Tibial artery (tissue), 4 donors: ENCODE data around the gene LSM14A.

Experiments
- DNase-seq, 2 donors: peaks; one replicate each; pipeline ENCODE4 v3.0.0-alpha.2; 2019
- H3K27ac ChIP-seq, 2 donors: fragments of 200-600 bp; sonication (generic) in 1 of 2; 1 replicate in 1 of 2; 2 replicates in 1 of 2; pipeline ENCODE4 v1.5.1; 2018 to 2019; ENCODE audit warnings: mild to moderate bottlenecking in 1 of 2
- H3K27me3 ChIP-seq, 2 donors: fragments of 200-600 bp; sonication (generic) in 1 of 2; one replicate each; pipeline versions ENCODE4 v1.5.1 to v1.6.0; 2016 to 2019
- H3K36me3 ChIP-seq, 3 donors: fragments of 200-600 bp; sonication (generic) in 2 of 3; one replicate each; pipeline ENCODE4 v1.5.1; 2016 to 2019; ENCODE audit warnings: mild to moderate bottlenecking in 2 of 3
- H3K4me1 ChIP-seq, 4 donors: fragments of 200-600 bp; sonication (generic) in 2 of 4; 1 replicate in 3 of 4; 2 replicates in 1 of 4; pipeline ENCODE4 v1.5.1; 2016 to 2019
- H3K4me3 ChIP-seq, 2 donors: fragments of 200-600 bp; sonication (generic) in 1 of 2; 1 replicate in 1 of 2; 2 replicates in 1 of 2; pipeline ENCODE4 v1.5.1; 2018 to 2019; ENCODE audit warnings: mild to moderate bottlenecking in 2 of 2
- H3K9me3 ChIP-seq, 3 donors: fragments of 200-600 bp; sonication (generic) in 1 of 3; one replicate each; pipeline ENCODE4 v1.5.1; 2016 to 2019
- intact Hi-C: fragments of 100-400 bp; cut with DNase I; formaldehyde crosslinking; loops from one replicate; pipeline ENCODE4 v1.15.0; 2023; ENCODE audit warnings: low total_unique reads
- TF ChIP-seq, protein P1 (sequence below), 2 experiments: fragments of 200-600 bp in 1 of 2; fragments of 450-650 bp in 1 of 2; IDR thresholded peaks; one replicate each; pipeline ENCODE4 v1.5.1; 2017 to 2019; ENCODE audit warnings: antibody characterized with exemption in 2 of 2, mild to moderate bottlenecking in 1 of 2, moderate library complexity in 1 of 2

LSM14A gene

GRCh38 chr19:34274827-34275625, 102.7 kb downstream of the LSM14A start:
- DNase-seq = no peak
- Histone ChIP-seq H3K4me3 (no peak overlapping the region), H3K9me3 (no peaks in the 10 kb centered on the region), H3K4me1 (peaks cover 0 to 74% (median 36%) of the 10 kb centered on the region in 4 donors), H3K27ac (peak overlapping the region; percentile 65 to 75), H3K36me3 (no peaks in the 10 kb centered on the region), H3K27me3 (no peaks in the 10 kb centered on the region)
- intact Hi-C loops = no loop called here
- TF ChIP-seq, protein P1, sequence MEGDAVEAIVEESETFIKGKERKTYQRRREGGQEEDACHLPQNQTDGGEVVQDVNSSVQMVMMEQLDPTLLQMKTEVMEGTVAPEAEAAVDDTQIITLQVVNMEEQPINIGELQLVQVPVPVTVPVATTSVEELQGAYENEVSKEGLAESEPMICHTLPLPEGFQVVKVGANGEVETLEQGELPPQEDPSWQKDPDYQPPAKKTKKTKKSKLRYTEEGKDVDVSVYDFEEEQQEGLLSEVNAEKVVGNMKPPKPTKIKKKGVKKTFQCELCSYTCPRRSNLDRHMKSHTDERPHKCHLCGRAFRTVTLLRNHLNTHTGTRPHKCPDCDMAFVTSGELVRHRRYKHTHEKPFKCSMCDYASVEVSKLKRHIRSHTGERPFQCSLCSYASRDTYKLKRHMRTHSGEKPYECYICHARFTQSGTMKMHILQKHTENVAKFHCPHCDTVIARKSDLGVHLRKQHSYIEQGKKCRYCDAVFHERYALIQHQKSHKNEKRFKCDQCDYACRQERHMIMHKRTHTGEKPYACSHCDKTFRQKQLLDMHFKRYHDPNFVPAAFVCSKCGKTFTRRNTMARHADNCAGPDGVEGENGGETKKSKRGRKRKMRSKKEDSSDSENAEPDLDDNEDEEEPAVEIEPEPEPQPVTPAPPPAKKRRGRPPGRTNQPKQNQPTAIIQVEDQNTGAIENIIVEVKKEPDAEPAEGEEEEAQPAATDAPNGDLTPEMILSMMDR (IDR thresholded peaks at IDR 0.05) = no peak

DNA sequence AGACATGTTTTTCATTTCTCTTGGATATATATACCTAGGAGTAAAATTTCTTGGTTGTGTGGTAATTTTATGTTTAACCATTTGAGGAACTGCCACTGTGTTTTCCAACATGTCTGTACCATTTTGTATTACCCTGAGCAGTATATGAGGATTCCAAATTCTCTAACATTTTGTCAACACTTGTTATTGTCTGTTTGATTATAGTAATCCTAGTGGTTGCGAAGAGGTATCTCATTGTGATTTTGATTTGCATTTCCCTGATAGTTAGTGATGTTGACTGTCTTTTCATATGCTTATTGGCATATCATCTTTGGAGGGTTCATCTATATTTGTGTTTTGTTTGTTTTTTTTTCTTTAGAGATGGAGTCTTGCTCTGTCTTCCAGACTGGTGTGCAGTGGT, 103.4 kb downstream of the LSM14A start:
- Histone ChIP-seq H3K9me3 (no peaks in the 10 kb centered on the region), H3K27me3 (no peaks in the 10 kb centered on the region), H3K4me1 (peaks cover 0 to 67% (median 29%) of the 10 kb centered on the region in 4 donors), H3K27ac (peak overlapping the region in 1 of 2 donors; percentile 75), H3K36me3 (no peaks in the 10 kb centered on the region), H3K4me3 (no peak overlapping the region)
- TF ChIP-seq, protein P1 (IDR thresholded peaks at IDR 0.05) = no peak
- DNase-seq = no peak
- intact Hi-C loops = no loop called here

- peaks cover 0 to 58% (median 24%) of the 10 kb centered on the region in 4 donors for H3K4me1 ChIP-seq
- no peak overlapping the region for H3K27ac ChIP-seq
- TF ChIP-seq, protein P1 (IDR thresholded peaks at IDR 0.05) = no peak
- peaks cover 0 to 7% (median 0%) of the 10 kb centered on the region in 3 donors for H3K36me3 ChIP-seq
- intact Hi-C loops = no loop called here
- H3K27me3 ChIP-seq = no peaks in the 10 kb centered on the region
- no peaks in the 10 kb centered on the region for H3K9me3 ChIP-seq
- H3K4me3 ChIP-seq = no peak overlapping the region
- no peak for DNase-seq
Measured at GRCh38 chr19:34276614-34277013, 104.3 kb downstream of the LSM14A start.

DNA sequence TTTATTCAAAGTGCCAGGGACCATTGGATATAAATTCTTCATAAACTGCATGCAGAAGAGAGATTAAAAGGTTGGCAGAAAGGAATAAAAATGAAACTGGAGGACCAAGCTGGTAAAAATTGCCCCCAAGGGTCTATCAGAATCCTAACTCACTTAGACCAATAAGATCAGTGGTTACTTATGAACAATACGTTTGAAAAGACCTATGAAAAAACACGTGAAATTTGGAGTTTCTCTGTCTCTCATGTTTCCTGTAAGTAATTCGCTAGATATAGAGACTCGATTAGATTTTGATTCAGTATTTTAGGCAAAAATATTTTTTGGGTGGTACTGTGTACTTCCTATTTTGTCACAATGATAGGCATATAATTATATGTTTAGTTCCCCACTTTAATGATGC, 104.9 kb downstream of the LSM14A start:
- TF ChIP-seq, protein P1 (IDR thresholded peaks at IDR 0.05) = no peak
- DNase-seq = no peak
- intact Hi-C loops = no loop called here
- H3K4me3 ChIP-seq = no peak overlapping the region
- H3K9me3 ChIP-seq = no peaks in the 10 kb centered on the region
- no peak overlapping the region for H3K27ac ChIP-seq
- H3K27me3 ChIP-seq = no peaks in the 10 kb centered on the region
- H3K4me1 ChIP-seq = peaks cover 0 to 54% (median 21%) of the 10 kb centered on the region in 4 donors
- peaks cover 0 to 8% (median 0%) of the 10 kb centered on the region in 3 donors for H3K36me3 ChIP-seq

GRCh38 chr19:34278783-34279182, 106.5 kb downstream of the LSM14A start:
- Histone ChIP-seq H3K36me3 (peaks cover 0 to 8% (median 0%) of the 10 kb centered on the region in 3 donors), H3K4me3 (no peak overlapping the region), H3K4me1 (peaks cover 0 to 53% (median 19%) of the 10 kb centered on the region in 4 donors), H3K9me3 (no peaks in the 10 kb centered on the region), H3K27me3 (no peaks in the 10 kb centered on the region), H3K27ac (no peak overlapping the region)
- intact Hi-C loops = no loop called here
- no peak for DNase-seq
- TF ChIP-seq, protein P1 (IDR thresholded peaks at IDR 0.05) = no peak
